Measurements from ENCODE around the gene MYL5. TPM values are rescaled to one million over a fixed set of nuclear protein-coding genes. Genes with fewer than 3 reads are reported as not detected.
A peak's percentile ranks its signal among the peaks of the same experiment; 100 is the strongest.
"Not testable (repeated sequence)": the region's sequence is repeated elsewhere in the genome, so short reads cannot be mapped to it uniquely, and the experiment has no call there.

Gene MYL5
- total and polyA plus RNA-seq, 12 donors, result 5.9 to 77.6 (median 21.5) TPM

DNA sequence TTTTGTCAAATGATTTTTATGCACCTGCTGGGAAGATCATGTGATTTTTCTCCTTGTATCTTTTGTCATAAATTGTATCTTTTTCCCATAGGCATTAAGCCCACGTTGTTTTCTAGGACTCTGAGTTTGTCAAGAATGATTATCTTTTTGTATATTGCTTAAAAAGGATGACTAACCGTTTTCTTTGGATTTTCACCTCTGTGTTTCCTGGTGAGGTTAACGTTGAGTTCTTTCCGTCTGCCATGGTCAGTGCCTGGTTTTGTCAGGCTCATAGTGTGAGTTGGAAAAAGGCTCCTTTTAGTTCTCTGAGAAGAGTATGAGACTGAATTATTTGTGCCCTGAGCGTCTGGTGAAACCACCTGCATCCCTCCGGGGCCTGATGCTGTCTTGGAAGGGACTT, 53.2 kb downstream of the MYL5 start:
- no peaks in the 10 kb centered on the region for H3K27me3 ChIP-seq
- H3K36me3 ChIP-seq (replicated peaks in 1 of 2), result peaks cover 0 to 14% of the 10 kb centered on the region in 2 donors
- TF ChIP-seq, protein P1, sequence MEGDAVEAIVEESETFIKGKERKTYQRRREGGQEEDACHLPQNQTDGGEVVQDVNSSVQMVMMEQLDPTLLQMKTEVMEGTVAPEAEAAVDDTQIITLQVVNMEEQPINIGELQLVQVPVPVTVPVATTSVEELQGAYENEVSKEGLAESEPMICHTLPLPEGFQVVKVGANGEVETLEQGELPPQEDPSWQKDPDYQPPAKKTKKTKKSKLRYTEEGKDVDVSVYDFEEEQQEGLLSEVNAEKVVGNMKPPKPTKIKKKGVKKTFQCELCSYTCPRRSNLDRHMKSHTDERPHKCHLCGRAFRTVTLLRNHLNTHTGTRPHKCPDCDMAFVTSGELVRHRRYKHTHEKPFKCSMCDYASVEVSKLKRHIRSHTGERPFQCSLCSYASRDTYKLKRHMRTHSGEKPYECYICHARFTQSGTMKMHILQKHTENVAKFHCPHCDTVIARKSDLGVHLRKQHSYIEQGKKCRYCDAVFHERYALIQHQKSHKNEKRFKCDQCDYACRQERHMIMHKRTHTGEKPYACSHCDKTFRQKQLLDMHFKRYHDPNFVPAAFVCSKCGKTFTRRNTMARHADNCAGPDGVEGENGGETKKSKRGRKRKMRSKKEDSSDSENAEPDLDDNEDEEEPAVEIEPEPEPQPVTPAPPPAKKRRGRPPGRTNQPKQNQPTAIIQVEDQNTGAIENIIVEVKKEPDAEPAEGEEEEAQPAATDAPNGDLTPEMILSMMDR (IDR thresholded peaks at IDR 0.05), result no peak
- no peak for TF ChIP-seq POLR2A (IDR thresholded peaks at IDR 0.05)
- H3K27ac ChIP-seq, result peak overlapping the region; percentile 81 to 95 (median 91)
- H3K9me3 ChIP-seq (replicated peaks in 1 of 3), result no peaks in the 10 kb centered on the region
- intact Hi-C loops (cut with DNase I), result no loop called here
- 47 to 56% (median 51%) methylated on average over 6 of the region's 6 CpGs for WGBS, 4 donors
- no peak overlapping the region for H3K4me3 ChIP-seq
- no peak for DNase-seq
- peaks cover 41 to 52% of the 10 kb centered on the region in 2 donors for H3K4me1 ChIP-seq (replicated peaks in 1 of 2)

DNA sequence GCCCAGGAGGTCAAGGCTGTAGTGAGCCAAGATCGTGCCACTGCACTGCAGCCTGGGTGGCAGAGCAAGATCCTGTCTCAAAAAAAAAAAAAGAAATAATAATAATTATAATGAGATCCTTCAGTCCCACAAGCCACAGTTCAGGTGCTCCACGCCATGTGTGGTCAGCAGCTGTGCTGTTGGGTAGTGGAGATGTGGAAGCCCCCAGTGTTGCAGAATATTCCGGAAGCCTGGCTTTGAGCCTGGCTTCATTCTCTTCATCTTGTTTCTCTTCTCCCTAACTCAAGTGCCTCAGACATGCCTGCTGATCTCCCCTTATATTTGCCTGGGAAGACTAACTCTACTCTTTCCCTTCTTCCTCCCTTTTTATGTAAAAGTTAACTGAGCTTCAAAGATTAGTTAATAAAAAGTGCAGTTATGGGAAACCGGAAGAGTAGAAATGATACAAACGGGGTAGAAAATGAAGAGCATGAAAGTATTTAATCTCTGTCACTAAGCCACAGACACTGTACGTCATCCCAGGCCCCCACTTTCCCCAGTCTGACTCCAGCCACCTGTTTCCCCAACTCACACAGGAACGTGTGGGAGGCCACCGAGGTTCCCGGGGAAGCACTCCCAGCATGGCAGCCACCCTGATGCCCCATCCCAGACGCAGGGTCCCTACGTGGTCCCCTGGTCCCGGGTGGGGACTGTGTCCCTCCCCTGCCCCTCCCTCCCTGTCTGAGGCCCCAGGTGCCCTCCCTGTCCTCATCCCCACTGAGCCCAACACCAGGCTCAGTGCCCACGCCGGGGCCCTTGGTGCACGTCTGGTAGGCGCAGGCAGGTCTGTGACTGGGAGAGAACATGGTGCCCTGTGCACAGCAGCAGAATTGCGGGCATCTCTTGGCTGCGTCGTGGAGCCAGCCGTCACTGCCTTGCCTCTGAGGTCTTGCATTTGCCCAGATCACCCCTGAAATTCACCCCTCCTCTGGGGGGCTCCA, 55.3 kb downstream of the MYL5 start:
- 87 to 93% (median 88%) methylated on average over 15 to 20 of the region's 20 CpGs for WGBS, 4 donors
- DNase-seq, result no peak
- no peak for TF ChIP-seq POLR2A (IDR thresholded peaks at IDR 0.05)
- TF ChIP-seq, protein P1 (IDR thresholded peaks at IDR 0.05), result no peak
- peaks cover 0 to 35% of the 10 kb centered on the region in 2 donors for H3K36me3 ChIP-seq (replicated peaks in 1 of 2)
- no peaks in the 10 kb centered on the region for H3K27me3 ChIP-seq
- H3K4me3 ChIP-seq, result no peak overlapping the region
- peak overlapping the region in 1 of 5 donors; percentile 41 for H3K27ac ChIP-seq
- intact Hi-C loops (cut with DNase I), result no loop called here
- H3K4me1 ChIP-seq (replicated peaks in 1 of 2), result peaks cover 25 to 37% of the 10 kb centered on the region in 2 donors
- H3K9me3 ChIP-seq (replicated peaks in 1 of 3), result no peaks in the 10 kb centered on the region

DNA sequence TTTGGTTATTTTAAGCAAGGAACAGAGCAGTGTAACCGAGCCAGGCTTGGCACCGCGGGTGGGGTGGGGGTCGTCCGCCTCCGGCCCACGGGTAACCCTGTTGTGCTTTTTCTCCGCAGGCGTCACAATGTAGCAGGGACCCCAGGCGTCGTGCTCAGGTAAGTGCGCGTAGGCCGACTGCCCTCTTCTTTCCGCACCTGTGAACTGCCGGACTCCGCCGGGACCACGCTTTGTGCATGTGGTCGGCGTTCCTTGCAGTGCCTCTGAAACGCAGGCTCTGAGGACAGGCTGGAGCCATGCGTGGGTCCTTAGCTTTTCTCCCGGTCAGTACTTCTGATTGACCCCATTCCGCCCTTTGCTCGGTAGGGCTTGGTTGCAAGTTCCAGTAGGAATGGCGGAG, 56.2 kb downstream of the MYL5 start:
- peaks cover 24 to 30% of the 10 kb centered on the region in 2 donors for H3K4me1 ChIP-seq (replicated peaks in 1 of 2)
- H3K4me3 ChIP-seq, result no peak overlapping the region
- TF ChIP-seq POLR2A (IDR thresholded peaks at IDR 0.05), result no peak
- TF ChIP-seq, protein P1 (IDR thresholded peaks at IDR 0.05), result no peak
- WGBS, 4 donors, result 96 to 97% (median 97%) methylated on average over 26 to 27 of the region's 27 CpGs
- H3K27ac ChIP-seq, result no peak overlapping the region
- no peaks in the 10 kb centered on the region for H3K9me3 ChIP-seq (replicated peaks in 1 of 3)
- intact Hi-C loops (cut with DNase I), result no loop called here
- no peak for DNase-seq
- peaks cover 0 to 44% of the 10 kb centered on the region in 2 donors for H3K36me3 ChIP-seq (replicated peaks in 1 of 2)
- no peaks in the 10 kb centered on the region for H3K27me3 ChIP-seq

DNA sequence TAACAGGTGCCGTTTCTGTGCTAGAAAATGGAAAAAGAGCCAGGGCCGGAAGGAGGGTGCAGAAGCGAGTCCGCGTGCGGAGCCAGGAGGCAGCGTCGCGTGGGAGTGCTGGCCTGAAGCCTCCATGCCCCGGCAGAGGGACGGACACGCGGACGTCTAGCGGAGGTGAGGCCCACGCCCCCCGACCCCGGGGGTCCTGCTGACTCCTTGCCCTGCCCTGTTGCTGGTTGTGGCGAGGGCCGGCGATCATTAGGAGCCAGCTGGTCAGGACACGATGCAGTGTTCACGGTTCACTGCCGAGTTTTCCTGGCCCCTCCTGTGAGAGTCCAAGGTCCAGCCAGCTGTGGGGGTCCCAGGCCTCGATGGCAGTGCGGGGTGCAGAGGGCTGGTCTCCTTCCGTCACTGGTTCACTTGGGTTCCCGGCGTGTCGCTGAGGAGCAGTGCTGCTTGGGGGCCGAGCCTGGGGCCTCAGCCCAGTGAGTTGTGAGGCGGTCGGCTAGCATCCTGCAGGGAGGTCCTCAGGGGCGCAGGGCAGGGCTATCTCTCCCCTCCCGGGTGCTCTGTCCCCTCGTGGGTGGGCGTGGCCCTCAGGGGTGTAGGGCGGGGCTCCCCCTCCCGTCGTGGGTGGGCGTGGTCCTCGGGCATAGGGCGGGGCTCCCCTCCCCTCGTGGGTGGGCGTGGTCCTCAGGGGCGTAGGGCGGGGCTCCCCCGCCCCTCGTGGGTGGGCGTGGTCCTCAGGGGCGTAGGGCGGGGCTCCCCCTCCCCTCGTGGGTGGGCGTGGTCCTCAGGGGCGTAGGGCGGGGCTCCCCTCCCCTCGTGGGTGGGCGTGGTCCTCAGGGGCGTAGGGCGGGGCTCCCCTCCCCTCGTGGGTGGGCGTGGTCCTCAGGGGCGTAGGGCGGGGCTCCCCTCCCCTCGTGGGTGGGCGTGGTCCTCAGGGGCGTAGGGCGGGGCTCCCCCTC, 56.9 kb downstream of the MYL5 start:
- peaks cover 0 to 51% of the 10 kb centered on the region in 2 donors for H3K36me3 ChIP-seq (replicated peaks in 1 of 2)
- DNase-seq; H3K9me3 ChIP-seq (replicated peaks in 1 of 3); H3K4me3 ChIP-seq; intact Hi-C loops (cut with DNase I); H3K27ac ChIP-seq; H3K27me3 ChIP-seq: not testable (repeated sequence)
- 90 to 96% (median 94%) methylated on average over 15 to 50 of the region's 68 CpGs for WGBS, 4 donors
- H3K4me1 ChIP-seq (replicated peaks in 1 of 2), result peaks cover 17 to 23% of the 10 kb centered on the region in 2 donors

Other genes with a start within 250 kb of the MYL5 start
- 10 to 100 TPM in 8 of 9 donors, 1 to 10 TPM in 1; 4.0 to 32.7 (median 20.6) TPM for gene ZNF721, start 175.4 kb upstream of the MYL5 start, total RNA-seq
- gene ZNF721, start 175.4 kb upstream of the MYL5 start, polyA plus RNA-seq, result 10 to 100 TPM; 17.5 to 27.1 (median 19.0) TPM
- 10 to 100 TPM; 25.7 to 63.8 (median 46.5) TPM for gene PIGG, start 175.3 kb upstream of the MYL5 start, total RNA-seq
- gene PIGG, start 175.3 kb upstream of the MYL5 start, polyA plus RNA-seq, result 100 to 1,000 TPM in 1 of 3 donors, 10 to 100 TPM in 2; 31.4 to 115 (median 66.5) TPM
- gene TMEM271, start 98.2 kb upstream of the MYL5 start, total RNA-seq, result 1 to 10 TPM in 2 of 9 donors, under 1 TPM in 2, not detected in 5; 0.06 to 1.9 (median 1.1) TPM
- gene TMEM271, start 98.2 kb upstream of the MYL5 start, polyA plus RNA-seq, result under 1 TPM; 0.54 to 0.64 (median 0.60) TPM
- gene PDE6B, start 49.0 kb upstream of the MYL5 start, total RNA-seq, result 10 to 100 TPM in 1 of 9 donors, 1 to 10 TPM in 5, under 1 TPM in 1, not detected in 2; 0.86 to 26.6 (median 2.5) TPM
- 1 to 10 TPM in 1 of 3 donors, under 1 TPM in 2; 0.68 to 1.8 (median 0.71) TPM for gene PDE6B, start 49.0 kb upstream of the MYL5 start, polyA plus RNA-seq
- 100 to 1,000 TPM in 7 of 9 donors, 10 to 100 TPM in 2; 43.4 to 973 (median 307) TPM for gene ATP5ME, start 266 bp upstream of the MYL5 start, total RNA-seq
- 1,000 to 10,000 TPM in 1 of 3 donors, 100 to 1,000 TPM in 2; 501 to 1,353 (median 885) TPM for gene ATP5ME, start 266 bp upstream of the MYL5 start, polyA plus RNA-seq
- gene SLC49A3, start 14.6 kb downstream of the MYL5 start, total RNA-seq, result 10 to 100 TPM in 3 of 9 donors, 1 to 10 TPM in 6; 2.4 to 15.0 (median 6.7) TPM
- gene SLC49A3, start 14.6 kb downstream of the MYL5 start, polyA plus RNA-seq, result 10 to 100 TPM in 2 of 3 donors, 1 to 10 TPM in 1; 1.4 to 24.5 (median 11.1) TPM
- gene PCGF3, start 31.3 kb downstream of the MYL5 start, total RNA-seq, result 100 to 1,000 TPM in 2 of 9 donors, 10 to 100 TPM in 7; 46.6 to 145 (median 67.6) TPM
- 100 to 1,000 TPM in 1 of 3 donors, 10 to 100 TPM in 2; 26.4 to 178 (median 99.2) TPM for gene PCGF3, start 31.3 kb downstream of the MYL5 start, polyA plus RNA-seq
- 10 to 100 TPM in 3 of 9 donors, 1 to 10 TPM in 6; 1.7 to 25.3 (median 5.8) TPM for gene CPLX1, start 151.6 kb downstream of the MYL5 start, total RNA-seq
- 10 to 100 TPM in 2 of 3 donors, 1 to 10 TPM in 1; 6.3 to 24.2 (median 14.9) TPM for gene CPLX1, start 151.6 kb downstream of the MYL5 start, polyA plus RNA-seq